HEK293T (cell line): ENCODE measurements around the gene IL1F10.

ENCODE experiments used
- CTCF ChIA-PET: fragments of 350-600 bp; formaldehyde crosslinking; extraction: SDS; loops from one replicate; lab custom pipeline; 2021; ENCODE audit warnings: antibody characterized with exemption, inconsistent platforms; lab: Yijun Ruan, JAX
- POLR2A ChIA-PET: fragments of 350-600 bp; formaldehyde crosslinking; extraction: SDS; loops from one replicate; lab custom pipeline; 2020; ENCODE audit warnings: antibody characterized with exemption, inconsistent platforms; lab: Yijun Ruan, JAX
- DNase-seq: peaks from one replicate; pipeline ENCODE4 v3.0.0; 2012; ENCODE audit warnings: mixed read lengths; ENCODE audit errors: extremely low spot score
- ARNT ChIP-seq: fragments of 450-650 bp; IDR thresholded peaks from 2 replicates; pipeline ENCODE4 v1.6.1; 2017; ENCODE audit warnings: mild to moderate bottlenecking
- BHLHE40 ChIP-seq: fragments of 450-650 bp; IDR thresholded peaks from 2 replicates; pipeline ENCODE4 v1.6.1; 2016; ENCODE audit warnings: mild to moderate bottlenecking, moderate library complexity, borderline replicate concordance
- CTBP1 ChIP-seq: fragments of 450-650 bp; IDR thresholded peaks from 2 replicates; pipeline ENCODE4 v1.6.1; 2016; ENCODE audit warnings: borderline replicate concordance
- ELF4 ChIP-seq: fragments of 450-650 bp; IDR thresholded peaks from 2 replicates; pipeline ENCODE4 v1.6.1; 2017; ENCODE audit warnings: antibody characterized with exemption
- FOXA1 ChIP-seq: fragments of 450-650 bp; IDR thresholded peaks from 2 replicates; pipeline ENCODE4 v1.6.1; 2016; ENCODE audit warnings: mild to moderate bottlenecking
- FOXK2 ChIP-seq: fragments of 450-650 bp; IDR thresholded peaks from 2 replicates; pipeline ENCODE4 v1.6.1; 2016; ENCODE audit warnings: mild to moderate bottlenecking
- FOXM1 ChIP-seq: fragments of 450-650 bp; IDR thresholded peaks from 2 replicates; pipeline ENCODE4 v1.6.1; 2017; ENCODE audit warnings: mild to moderate bottlenecking, borderline replicate concordance
- HDGF ChIP-seq: fragments of 450-650 bp; IDR thresholded peaks from 2 replicates; pipeline ENCODE4 v1.6.1; 2017; ENCODE audit warnings: antibody characterized with exemption, borderline replicate concordance
- L3MBTL2 ChIP-seq: fragments of 450-650 bp; conservative IDR thresholded peaks from 2 replicates; pipeline ENCODE4 v1.6.1; 2016; ENCODE audit warnings: mild to moderate bottlenecking
- LEF1 ChIP-seq: fragments of 450-650 bp; IDR thresholded peaks from 2 replicates; pipeline ENCODE4 v1.6.1; 2017; ENCODE audit warnings: mild to moderate bottlenecking, borderline replicate concordance
- NFRKB ChIP-seq: fragments of 450-650 bp; IDR thresholded peaks from 2 replicates; pipeline ENCODE4 v1.6.1; 2016; ENCODE audit warnings: mild to moderate bottlenecking, moderate library complexity
- PKNOX1 ChIP-seq: fragments of 450-650 bp; IDR thresholded peaks from 2 replicates; pipeline ENCODE4 v1.6.1; 2016
- SP1 ChIP-seq: fragments of 450-650 bp; IDR thresholded peaks from 2 replicates; pipeline ENCODE4 v1.6.1; 2017
- SUZ12 ChIP-seq: fragments of 450-650 bp; IDR thresholded peaks from 2 replicates; pipeline ENCODE4 v1.6.1; 2016; ENCODE audit warnings: mild to moderate bottlenecking
- TARDBP ChIP-seq: fragments of 450-650 bp; IDR thresholded peaks from 2 replicates; pipeline ENCODE4 v1.6.1; 2016
- ZNF384 ChIP-seq: fragments of 450-650 bp; IDR thresholded peaks from 2 replicates; pipeline ENCODE4 v1.6.1; 2016

IL1F10 gene

DNA sequence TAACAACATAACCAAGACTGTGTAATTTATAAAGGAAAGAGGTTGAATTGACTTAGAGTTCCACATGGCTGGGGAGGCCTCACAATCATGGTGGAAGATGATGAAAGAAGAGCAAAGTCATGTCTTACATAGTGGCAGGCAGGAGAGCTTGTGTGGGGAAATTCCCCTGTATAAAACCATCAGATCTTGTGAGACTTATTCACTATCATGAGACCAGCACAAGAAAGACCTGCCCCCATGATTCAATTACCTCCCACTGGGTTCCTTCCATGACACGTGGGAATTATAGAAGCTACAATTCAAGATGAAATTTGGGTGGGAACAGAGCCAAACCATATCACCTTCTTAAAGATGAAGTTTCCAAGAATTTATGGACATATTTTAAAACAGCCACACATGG lies 11.2 kb upstream of the IL1F10 start:
- no peak for DNase-seq
- TF ChIP-seq FOXA1 (no peak), L3MBTL2 (no peak)

GRCh38 chr2:113057117-113057516 lies 10.7 kb upstream of the IL1F10 start:
- POLR2A ChIA-PET: no interaction called here
- no peak for DNase-seq
- TF ChIP-seq PKNOX1: peak; percentile 27; the same call in 1 of the 2 replicates
- no peak for TF ChIP-seq CTBP1
- no peak for TF ChIP-seq L3MBTL2
- CTCF ChIA-PET: no interaction called here

More for the DNA sequence above, 11.2 kb upstream of the IL1F10 start:
- POLR2A ChIA-PET: no interaction called here
- CTCF ChIA-PET: no interaction called here

GRCh38 chr2:113058411-113058994 lies 9.3 kb upstream of the IL1F10 start:
- no peak for TF ChIP-seq HDGF
- no peak for TF ChIP-seq ELF4
- TF ChIP-seq CTBP1: no peak
- no peak for TF ChIP-seq LEF1
- TF ChIP-seq FOXA1: no peak
- no peak for TF ChIP-seq ZNF384
- TF ChIP-seq TARDBP: no peak
- TF ChIP-seq L3MBTL2: no peak
- TF ChIP-seq FOXK2: no peak
- no peak for TF ChIP-seq BHLHE40
- ChIA-PET CTCF (no interaction called here), POLR2A (no interaction called here)
- DNase-seq: no peak

- no peak for TF ChIP-seq PKNOX1
- ChIA-PET CTCF (no interaction called here), POLR2A (no interaction called here)
- no peak for DNase-seq
Observed at GRCh38 chr2:113058998-113059960, 8.5 kb upstream of the IL1F10 start, which contains the start of gene IL36RN. TSS of gene IL36RN (plus strand) at chr2:113059198. CDS start at chr2:113059439, 241 bp downstream.

DNA sequence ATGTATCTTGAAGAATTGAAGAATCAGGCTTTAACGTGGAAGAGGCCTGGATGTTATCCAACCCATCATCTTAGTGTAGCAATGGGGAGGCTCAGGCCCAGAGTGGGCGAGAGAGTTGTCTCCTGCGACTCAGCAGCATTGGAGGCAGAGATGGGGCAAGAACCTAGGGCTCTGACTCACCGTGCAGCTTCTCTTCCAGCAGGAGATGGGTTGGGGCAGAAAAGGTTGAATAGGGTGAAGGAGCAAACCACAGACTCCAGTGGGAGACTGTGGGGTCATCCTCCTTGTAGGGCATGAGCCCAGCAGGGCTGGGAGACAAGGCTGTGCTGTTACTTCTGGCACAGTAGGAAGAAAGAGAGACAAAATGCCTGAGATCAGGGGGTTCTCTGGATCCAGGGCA lies 7.4 kb upstream of the IL1F10 start:
- CTCF ChIA-PET: no interaction called here
- POLR2A ChIA-PET: no interaction called here
- TF ChIP-seq PKNOX1 (no peak), NFRKB (no peak), ARNT (no peak), FOXM1 (no peak), FOXK2 (no peak), SUZ12 (no peak), LEF1 (no peak), SP1 (no peak), BHLHE40 (no peak), CTBP1 (no peak)
- DNase-seq: no peak

DNA sequence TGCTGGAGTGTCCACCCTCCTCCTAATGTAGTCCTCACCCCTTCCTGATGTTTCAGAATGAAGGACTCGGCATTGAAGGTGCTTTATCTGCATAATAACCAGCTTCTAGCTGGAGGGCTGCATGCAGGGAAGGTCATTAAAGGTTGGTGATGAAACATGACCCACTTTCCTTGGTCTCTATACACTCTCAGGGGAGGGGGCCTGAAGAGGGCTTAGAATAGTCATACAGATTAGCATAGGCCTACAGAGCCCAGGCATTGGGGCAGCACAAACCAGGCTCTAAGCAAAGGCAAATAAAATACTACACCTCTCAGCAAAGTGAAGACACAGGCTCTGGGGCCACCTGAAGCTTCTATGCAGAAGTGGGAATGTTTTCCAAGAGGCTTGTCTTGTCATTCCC lies 7.0 kb upstream of the IL1F10 start:
- POLR2A ChIA-PET: no interaction called here
- TF ChIP-seq ELF4 (no peak), FOXM1 (no peak), ZNF384 (no peak), CTBP1 (no peak), TARDBP (no peak), PKNOX1 (no peak), SUZ12 (no peak)
- CTCF ChIA-PET: no interaction called here
- no peak for DNase-seq

DNA sequence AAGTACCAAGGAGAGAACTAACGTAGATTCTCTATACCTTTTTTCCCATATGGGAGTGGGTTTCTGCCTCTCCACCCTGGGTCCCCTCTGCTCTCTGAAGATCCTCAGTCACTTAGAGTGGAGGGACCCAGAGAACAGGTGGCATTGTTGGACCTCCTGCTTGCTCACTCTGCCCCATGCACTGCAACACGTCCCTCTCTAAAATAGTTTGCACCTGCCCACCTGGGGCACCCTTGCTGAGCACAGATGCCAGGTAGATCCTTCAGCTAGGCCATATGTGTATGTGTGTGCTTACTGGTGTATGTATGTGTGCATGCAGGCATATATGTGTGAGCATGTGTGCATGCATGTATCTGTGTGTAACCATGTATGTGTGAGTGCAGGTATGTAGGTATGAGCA lies 6.5 kb upstream of the IL1F10 start:
- POLR2A ChIA-PET: no interaction called here
- DNase-seq: no peak
- no peak for TF ChIP-seq ARNT
- TF ChIP-seq FOXA1: no peak
- TF ChIP-seq SP1: no peak
- no peak for TF ChIP-seq FOXK2
- no peak for TF ChIP-seq SUZ12
- TF ChIP-seq TARDBP: no peak
- no peak for TF ChIP-seq PKNOX1

More for the DNA sequence above, 6.5 kb upstream of the IL1F10 start:
- CTCF ChIA-PET: no interaction called here
